Endothelial cell of umbilical vein (primary cell): ENCODE measurements around the gene SOD3. TPM values are rescaled to one million over a fixed set of nuclear protein-coding genes. Genes with fewer than 3 reads are reported as not detected.

Source experiments
- BruUV-seq: library from RNA; stranded (reverse); fragments of 400-500 nt; replicated peaks from 2 replicates; lab custom pipeline; 2021; lab: Mats Ljungman, UMichigan
- CTCF ChIA-PET: fragments of 300-600, 350-600 bp; sonication (Branson Sonifier 250); formaldehyde crosslinking; loops from one replicate; lab custom pipeline; 2021; ENCODE audit warnings: antibody characterized with exemption, inconsistent platforms; lab: Charles Lee
- POLR2A ChIA-PET: fragments of 300-600, 350-600 bp; sonication (Branson Sonifier 250); formaldehyde crosslinking; loops from one replicate; lab custom pipeline; 2021; ENCODE audit warnings: antibody characterized with exemption, inconsistent platforms; lab: Charles Lee
- DNase-seq: peaks from one replicate; pipeline ENCODE4 v3.0.0-alpha.2; 2011; ENCODE audit warnings: low read depth, low spot score
- FAIRE-seq: peaks from 2 replicates; lab custom pipeline; 2011; peaks lifted over from hg19 to GRCh38; lab: Jason Lieb, UNC
- H2AFZ ChIP-seq: 2 replicates; pipeline ENCODE4 v1.6.0; 2012; ENCODE audit warnings: low read depth, low read length, control low read depth, inconsistent platforms
- H3K27ac ChIP-seq: 2 replicates; pipeline ENCODE4 v1.5.1; 2011; ENCODE audit warnings: low read depth, mild to moderate bottlenecking, control low read depth, low read length, moderate library complexity; ENCODE audit not compliant: insufficient read depth
- H3K27me3 ChIP-seq, 2 experiments: 2 replicates each; pipeline versions ENCODE4 v1.6.0 to v1.6.1; 2011; ENCODE audit warnings: low read length in 2 of 2, mixed read lengths in 1 of 2; ENCODE audit not compliant: control insufficient read depth in 2 of 2, insufficient read depth in 2 of 2
- H3K36me3 ChIP-seq, 2 experiments: 2 replicates in 1 of 2; 3 replicates in 1 of 2; pipeline ENCODE4 v1.5.1; 2011; ENCODE audit warnings: low read length in 2 of 2, mild to moderate bottlenecking in 1 of 2, moderate library complexity in 1 of 2; ENCODE audit not compliant: control insufficient read depth in 2 of 2, insufficient read depth in 2 of 2; ENCODE audit errors: extremely low read depth in 1 of 2
- H3K4me1 ChIP-seq: 3 replicates; pipeline ENCODE4 v1.5.1; 2011; ENCODE audit warnings: mild to moderate bottlenecking, low read length; ENCODE audit not compliant: control insufficient read depth, insufficient read depth; ENCODE audit errors: extremely low read depth
- H3K4me2 ChIP-seq: 2 replicates; pipeline ENCODE4 v1.6.1; 2011; ENCODE audit warnings: low read length, control low read depth, mixed read lengths; ENCODE audit not compliant: insufficient read depth
- H3K4me3 ChIP-seq, 3 experiments: fragments of 200-600 bp in 1 of 3; sonication (generic), shearing (Covaris generic) in 1 of 3; replicated peaks in 1 of 3; 2 replicates each; pipeline ENCODE4 v1.5.1; 2011 to 2016; ENCODE audit warnings: control low read depth in 3 of 3, low read length in 3 of 3, mild to moderate bottlenecking in 2 of 3, inconsistent platforms in 1 of 3, low read depth in 1 of 3, moderate library complexity in 1 of 3; ENCODE audit not compliant: insufficient read depth in 1 of 3
- H3K79me2 ChIP-seq: 2 replicates; pipeline ENCODE4 v1.6.0; 2012; ENCODE audit warnings: low read length, inconsistent platforms; ENCODE audit not compliant: control insufficient read depth, insufficient read depth
- H3K9ac ChIP-seq: replicated peaks from 2 replicates; pipeline ENCODE3; 2011; ENCODE audit warnings: low read length, control low read depth; ENCODE audit not compliant: insufficient read depth; ENCODE audit errors: extremely low read depth
- H3K9me1 ChIP-seq: replicated peaks from 3 replicates; pipeline ENCODE4 v1.6.0; 2011; ENCODE audit warnings: mild to moderate bottlenecking, low read length; ENCODE audit not compliant: control insufficient read depth, insufficient read depth; ENCODE audit errors: extremely low read depth
- H3K9me3 ChIP-seq: replicated peaks from 2 replicates; pipeline ENCODE4 v1.5.1; 2012; ENCODE audit warnings: low read length, inconsistent platforms; ENCODE audit not compliant: control insufficient read depth, insufficient read depth
- H4K20me1 ChIP-seq: replicated peaks from 2 replicates; pipeline ENCODE3; 2011; ENCODE audit warnings: mild to moderate bottlenecking, low read length; ENCODE audit not compliant: control insufficient read depth, insufficient read depth; ENCODE audit errors: extremely low read depth
- CTCF ChIP-seq, 2 donors: IDR thresholded peaks; 1 replicate in 1 of 2; 2 replicates in 1 of 2; pipeline ENCODE4 v1.5.1; 2011; ENCODE audit warnings: low read length in 2 of 2, mild to moderate bottlenecking in 2 of 2, moderate library complexity in 2 of 2, control low read depth in 1 of 2, inconsistent platforms in 1 of 2, low read depth in 1 of 2; ENCODE audit not compliant: insufficient read depth in 1 of 2; ENCODE audit errors: extremely low read depth in 1 of 2
- EZH2 ChIP-seq: IDR thresholded peaks from 2 replicates; pipeline ENCODE4 v1.6.1; 2012; ENCODE audit warnings: borderline replicate concordance, low read depth, mild to moderate bottlenecking, moderate library complexity, low read length, inconsistent platforms; ENCODE audit not compliant: severe bottlenecking
- FOS ChIP-seq: IDR thresholded peaks from 2 replicates; pipeline ENCODE4 v1.6.1; 2011; ENCODE audit warnings: mild to moderate bottlenecking, low read length, moderate library complexity, borderline replicate concordance; ENCODE audit not compliant: insufficient read depth
- GATA2 ChIP-seq: IDR thresholded peaks from 2 replicates; pipeline ENCODE4 v1.7.0; 2011; ENCODE audit warnings: low read depth, mild to moderate bottlenecking, moderate library complexity, mixed read lengths, low read length; ENCODE audit not compliant: insufficient read length, insufficient read depth
- JUN ChIP-seq: IDR thresholded peaks from 2 replicates; pipeline ENCODE4 v1.6.1; 2011; ENCODE audit warnings: borderline replicate concordance, low read depth; ENCODE audit not compliant: insufficient read length, insufficient read depth
- MAX ChIP-seq: IDR thresholded peaks from 2 replicates; pipeline ENCODE4 v1.6.1; 2011; ENCODE audit not compliant: insufficient read depth, insufficient read length
- MYC ChIP-seq: IDR thresholded peaks from one replicate; pipeline ENCODE4 v1.6.1; 2011; ENCODE audit warnings: mild to moderate bottlenecking, low read depth, low read length
- POLR2A ChIP-seq: IDR thresholded peaks from 2 replicates; pipeline ENCODE4 v1.6.1; 2012; ENCODE audit warnings: low read depth, mild to moderate bottlenecking, control low read depth, low read length
- POLR2AphosphoS5 ChIP-seq: IDR thresholded peaks from 2 replicates; pipeline ENCODE4 v1.6.1; 2012; ENCODE audit warnings: low read depth, mild to moderate bottlenecking, control low read depth, low read length, moderate library complexity; ENCODE audit not compliant: insufficient read depth
- dilution Hi-C: fragments of 300-500 bp; cut with MboI; formaldehyde crosslinking; loops from one replicate; pipeline ENCODE4 v1.15.0; 2019; ENCODE audit warnings: low sequenced_read_pairs; ENCODE audit not compliant: extremely low pct_ligation_motif_present
- intact Hi-C: fragments of 100-400 bp; cut with micrococcal nuclease; formaldehyde crosslinking; loops from one replicate; pipeline ENCODE4 v1.10.0; 2022
- polyA plus RNA-seq, 4 experiments: library from polyadenylated mRNA; depleted of rRNA in 3 of 4; stranded (reverse) in 3 of 4; unstranded in 1 of 4; fragments of >200 nt; gene quantifications; 2 replicates each; pipeline versions ENCODE4 v1.2.1 to v1.2.3, GENCODE V29; 2011 to 2012; ENCODE audit warnings: missing spikeins in 1 of 4
- total RNA-seq: library from RNA; stranded (reverse); gene quantifications from 2 replicates; pipeline ENCODE4 v1.2.3, GENCODE V29; 2021

SOD3 gene
- total and polyA plus RNA-seq, 2 donors (not counting 3 experiments of a cell fraction or from before 2014, with no cell fraction given) = not detected

DNA sequence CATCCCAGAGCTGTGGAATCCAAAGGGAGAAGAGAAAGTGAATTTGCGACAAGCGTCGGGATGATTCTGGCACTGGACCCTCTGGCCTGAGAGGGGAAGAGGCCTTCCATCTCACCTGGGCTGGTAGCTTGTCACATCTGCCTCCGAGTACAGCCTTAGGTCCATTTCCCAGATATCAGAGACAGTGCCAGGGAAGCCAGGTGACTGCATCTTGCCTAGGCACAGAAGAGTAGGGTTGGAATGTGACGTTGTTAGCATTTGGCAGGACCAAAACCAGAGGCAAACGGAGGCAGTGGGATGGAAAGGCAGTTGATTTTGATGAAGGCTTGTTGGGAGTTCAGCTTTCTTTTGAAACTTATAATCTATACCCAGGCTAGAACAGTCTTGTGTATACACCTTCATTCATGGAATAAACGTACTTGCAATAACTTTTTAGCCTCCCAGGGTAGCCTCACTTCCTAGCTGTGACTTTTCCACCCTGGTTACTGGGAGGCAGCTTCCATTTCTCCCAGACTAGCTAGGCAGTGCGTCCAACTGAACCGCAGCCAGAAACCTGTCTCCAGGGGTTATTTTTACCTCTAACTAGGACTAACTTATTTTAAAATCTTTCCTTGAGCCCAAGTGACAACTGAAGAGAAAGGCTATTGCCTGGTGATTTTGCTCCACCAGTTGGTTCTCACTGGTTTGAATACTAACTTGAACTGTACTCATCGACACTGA is 5.9 kb downstream of the SOD3 start:
- no peak overlapping the region for H3K4me3 ChIP-seq
- H3K79me2 ChIP-seq = no peaks in the 10 kb centered on the region
- no peak overlapping the region for H3K4me2 ChIP-seq
- ChIA-PET CTCF (interaction anchor here (2.3 kb wide), 1 partner anchor 179 kb away, joined by 8 read pairs; no protein-coding TSS in a partner anchor), POLR2A (no interaction called here)
- BruUV-seq = no TSS peak
- no peak overlapping the region for H2AFZ ChIP-seq
- peaks cover 48 to 51% of the 10 kb centered on the region in 2 experiments for H3K27me3 ChIP-seq
- no peak overlapping the region for H3K27ac ChIP-seq
- no peaks in the 10 kb centered on the region for H3K9me1 ChIP-seq
- DNase-seq = no peak
- H3K4me1 ChIP-seq = no peaks in the 10 kb centered on the region
- intact Hi-C loops (no loop called here), dilution Hi-C loops (no loop called here)
- no peaks in the 10 kb centered on the region for H3K36me3 ChIP-seq
- no peak for FAIRE-seq
- H3K9ac ChIP-seq = no peak overlapping the region
- H3K9me3 ChIP-seq = no peaks in the 10 kb centered on the region
- TF ChIP-seq EZH2 (no peak), MYC (no peak), POLR2AphosphoS5 (no peak), MAX (no peak), POLR2A (no peak), CTCF (IDR thresholded peaks at IDR 0.05; ENCODE audit: extremely low read depth in 1 of 2, insufficient read depth in 1 of 2, low read depth in 1 of 2, low read length in 2 of 2) (no peak), GATA2 (no peak), JUN (no peak), FOS (no peak)
- H4K20me1 ChIP-seq = no peaks in the 10 kb centered on the region
